ENCODE data around the gene AP4M1. TPM values are rescaled to one million over a fixed set of nuclear protein-coding genes. Genes with fewer than 3 reads are reported as not detected.

AP4M1 gene
- total and polyA plus RNA-seq, 2 experiments from 2014 or later, result 17.4 to 22.8 TPM

- H3K4me1 ChIP-seq (ENCODE audit: insufficient read depth), result no peaks in the 10 kb centered on the region
- no peak overlapping the region for H2AFZ ChIP-seq
- H3K27me3 ChIP-seq, result no peaks in the 10 kb centered on the region
- no peak overlapping the region for H3K27ac ChIP-seq
- no peaks in the 10 kb centered on the region for H3K79me2 ChIP-seq
- no peaks in the 10 kb centered on the region for H4K20me1 ChIP-seq (ENCODE audit: insufficient read depth, poor library complexity, severe bottlenecking)
- no peaks in the 10 kb centered on the region for H3K9me3 ChIP-seq (ENCODE audit: low read depth)
- 87% methylated on average over 12 of the region's 12 CpGs for WGBS (ENCODE audit: low lambda C conversion rate, missing lambda C conversion rate)
- no peak for DNase-seq (ENCODE audit: low spot score)
- TF ChIP-seq EZH2phosphoT487 (IDR thresholded peaks at IDR 0.05; ENCODE audit: low read depth, severe bottlenecking, unreplicated experiment), result no peak
- TF ChIP-seq EZH2 (IDR thresholded peaks at IDR 0.05; ENCODE audit: borderline replicate concordance), result no peak
- peak; percentile 6 for TF ChIP-seq CTCF (IDR thresholded peaks at IDR 0.05; ENCODE audit: poor library complexity)
- H3K36me3 ChIP-seq (replicated peaks; ENCODE audit: insufficient read depth, low read depth), result no peaks in the 10 kb centered on the region
- H3K4me2 ChIP-seq, result no peak overlapping the region
- H3K4me3 ChIP-seq, result no peak overlapping the region
- no peaks in the 10 kb centered on the region for H3K9me2 ChIP-seq (replicated peaks; ENCODE audit: insufficient read depth)
Measured at GRCh38 chr7:100109521-100110163, 8.2 kb downstream of the AP4M1 start.

GRCh38 chr7:100111156-100111555, 9.7 kb downstream of the AP4M1 start:
- H3K4me3 ChIP-seq, result no peak overlapping the region
- no peaks in the 10 kb centered on the region for H3K27me3 ChIP-seq
- no peaks in the 10 kb centered on the region for H3K9me2 ChIP-seq (replicated peaks; ENCODE audit: insufficient read depth)
- no peaks in the 10 kb centered on the region for H3K9me3 ChIP-seq (ENCODE audit: low read depth)
- no peak overlapping the region for H3K4me2 ChIP-seq
- WGBS (ENCODE audit: low lambda C conversion rate, missing lambda C conversion rate), result 91% methylated on average over 7 of the region's 7 CpGs
- H3K36me3 ChIP-seq (replicated peaks; ENCODE audit: insufficient read depth, low read depth), result no peaks in the 10 kb centered on the region
- H2AFZ ChIP-seq, result no peak overlapping the region
- H3K79me2 ChIP-seq, result no peaks in the 10 kb centered on the region
- H3K27ac ChIP-seq, result no peak overlapping the region
- TF ChIP-seq EZH2 (IDR thresholded peaks at IDR 0.05; ENCODE audit: borderline replicate concordance) (no peak), CTCF (IDR thresholded peaks at IDR 0.05; ENCODE audit: poor library complexity) (no peak), EZH2phosphoT487 (IDR thresholded peaks at IDR 0.05; ENCODE audit: low read depth, severe bottlenecking, unreplicated experiment) (no peak)
- DNase-seq (ENCODE audit: low spot score), result no peak
- no peaks in the 10 kb centered on the region for H3K4me1 ChIP-seq (ENCODE audit: insufficient read depth)
- H4K20me1 ChIP-seq (ENCODE audit: insufficient read depth, poor library complexity, severe bottlenecking), result no peaks in the 10 kb centered on the region

GRCh38 chr7:100111914-100112313, 10.5 kb downstream of the AP4M1 start:
- 91% methylated on average over 9 of the region's 13 CpGs for WGBS (ENCODE audit: low lambda C conversion rate, missing lambda C conversion rate)
- H3K4me3 ChIP-seq, result no peak overlapping the region
- H2AFZ ChIP-seq, result no peak overlapping the region
- no peaks in the 10 kb centered on the region for H3K36me3 ChIP-seq (replicated peaks; ENCODE audit: insufficient read depth, low read depth)
- no peaks in the 10 kb centered on the region for H3K9me3 ChIP-seq (ENCODE audit: low read depth)
- no peaks in the 10 kb centered on the region for H3K79me2 ChIP-seq
- no peak overlapping the region for H3K4me2 ChIP-seq
- H3K4me1 ChIP-seq (ENCODE audit: insufficient read depth), result no peaks in the 10 kb centered on the region
- no peaks in the 10 kb centered on the region for H3K27me3 ChIP-seq
- DNase-seq (ENCODE audit: low spot score), result no peak
- H4K20me1 ChIP-seq (ENCODE audit: insufficient read depth, poor library complexity, severe bottlenecking), result no peaks in the 10 kb centered on the region
- H3K9me2 ChIP-seq (replicated peaks; ENCODE audit: insufficient read depth), result no peaks in the 10 kb centered on the region
- H3K27ac ChIP-seq, result no peak overlapping the region
- TF ChIP-seq EZH2phosphoT487 (IDR thresholded peaks at IDR 0.05; ENCODE audit: low read depth, severe bottlenecking, unreplicated experiment) (no peak), EZH2 (IDR thresholded peaks at IDR 0.05; ENCODE audit: borderline replicate concordance) (no peak), CTCF (IDR thresholded peaks at IDR 0.05; ENCODE audit: poor library complexity) (no peak)
